ENCODE results near the gene NBDY.

GRCh38 chrX:56800801-56801200 is 71.8 kb downstream of the NBDY start:
- TF ChIP-seq POLR2A (IDR thresholded peaks at IDR 0.05): no peak
- no peak for TF ChIP-seq CTCF (IDR thresholded peaks at IDR 0.05)
